Suppressor macrophage treated with lipopolysaccharide for 1 hour (primary cell): ENCODE results near the gene BAG3.
A peak's percentile ranks its signal among the peaks of the same experiment; 100 is the strongest.

Experiments used
- DNase-seq, 3 donors: peaks; one replicate each; pipeline ENCODE4 v3.0.0-alpha.2; 2020 to 2022

Gene BAG3

DNA sequence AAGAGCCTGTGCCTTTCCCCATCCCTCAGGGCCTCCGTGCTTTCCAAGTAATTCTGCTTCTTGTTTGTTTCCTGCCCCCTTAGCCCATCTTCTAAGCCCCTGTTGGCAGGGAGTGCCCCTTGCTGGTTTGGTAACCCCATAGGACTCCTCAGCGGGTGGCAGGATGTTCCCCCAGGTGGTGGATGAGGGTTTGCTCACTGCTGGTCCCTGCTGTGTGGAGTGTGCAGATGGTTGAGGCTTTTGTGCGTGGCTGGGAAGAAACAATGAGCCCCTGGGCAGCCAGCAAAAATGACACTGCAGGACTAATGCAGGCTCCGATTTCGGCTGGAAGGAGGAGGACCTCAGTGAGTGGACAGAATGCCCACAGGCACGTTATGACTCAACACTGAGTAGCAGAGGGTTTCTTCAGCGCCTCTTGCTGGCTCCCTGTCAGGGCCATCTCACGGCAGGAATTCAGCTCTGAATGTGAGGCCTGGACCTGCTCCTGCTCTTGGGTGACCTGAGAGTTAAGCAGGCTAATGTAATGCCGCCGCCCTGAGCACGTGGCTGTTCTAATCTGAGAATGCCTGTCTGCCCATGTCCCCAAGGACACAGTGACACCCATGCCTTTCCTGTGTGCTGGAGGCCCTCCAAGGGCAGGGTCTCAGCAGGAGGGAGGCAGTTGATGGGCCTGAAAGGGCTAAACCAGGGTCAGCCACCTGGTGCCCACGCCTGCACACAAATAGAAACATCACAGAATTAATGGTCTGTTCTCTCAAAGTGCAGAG lies 16.6 kb downstream of the BAG3 start:
- peak in 2 of 3 donors; percentile 26 to 51 for DNase-seq

DNA sequence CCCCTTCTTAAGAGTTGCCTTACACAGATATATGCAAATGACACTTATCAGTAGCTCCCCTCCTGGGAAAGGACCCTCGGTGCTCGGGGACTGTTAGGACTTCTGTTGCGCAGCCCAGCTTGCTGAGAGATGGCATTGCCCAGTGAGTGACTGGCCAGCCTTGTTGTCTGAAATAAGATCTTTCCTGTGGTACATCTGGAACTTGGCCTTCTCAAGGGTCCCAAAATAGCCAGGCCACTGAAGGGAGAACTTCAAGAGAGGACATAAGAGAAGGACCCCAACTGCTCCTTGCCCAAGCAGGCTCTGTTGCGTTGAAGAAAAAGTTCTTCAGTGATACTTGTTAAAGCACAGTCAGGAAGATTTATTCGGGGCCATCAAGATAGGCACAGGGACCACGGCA lies 17.3 kb downstream of the BAG3 start:
- no peak for DNase-seq

DNA sequence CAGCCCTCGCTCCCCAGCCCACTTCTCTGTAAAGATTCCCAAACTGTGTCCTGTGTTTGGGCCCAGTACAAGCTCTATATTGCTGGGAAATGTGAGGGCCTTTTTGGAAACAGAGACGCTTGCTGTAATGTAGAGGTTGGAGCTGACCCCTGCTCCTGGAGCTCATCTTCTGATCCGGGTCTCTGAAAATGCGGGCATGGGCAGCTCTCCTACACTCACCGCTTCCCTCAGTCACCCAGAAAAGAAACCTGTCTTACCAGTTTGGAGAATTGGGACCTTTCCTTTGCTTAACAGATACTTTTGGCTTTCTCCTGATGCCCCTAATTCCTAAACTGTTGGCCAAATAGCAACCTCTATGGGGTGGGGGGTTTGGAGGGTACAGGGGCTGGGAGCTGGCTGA lies 18.2 kb downstream of the BAG3 start:
- no peak for DNase-seq

DNA sequence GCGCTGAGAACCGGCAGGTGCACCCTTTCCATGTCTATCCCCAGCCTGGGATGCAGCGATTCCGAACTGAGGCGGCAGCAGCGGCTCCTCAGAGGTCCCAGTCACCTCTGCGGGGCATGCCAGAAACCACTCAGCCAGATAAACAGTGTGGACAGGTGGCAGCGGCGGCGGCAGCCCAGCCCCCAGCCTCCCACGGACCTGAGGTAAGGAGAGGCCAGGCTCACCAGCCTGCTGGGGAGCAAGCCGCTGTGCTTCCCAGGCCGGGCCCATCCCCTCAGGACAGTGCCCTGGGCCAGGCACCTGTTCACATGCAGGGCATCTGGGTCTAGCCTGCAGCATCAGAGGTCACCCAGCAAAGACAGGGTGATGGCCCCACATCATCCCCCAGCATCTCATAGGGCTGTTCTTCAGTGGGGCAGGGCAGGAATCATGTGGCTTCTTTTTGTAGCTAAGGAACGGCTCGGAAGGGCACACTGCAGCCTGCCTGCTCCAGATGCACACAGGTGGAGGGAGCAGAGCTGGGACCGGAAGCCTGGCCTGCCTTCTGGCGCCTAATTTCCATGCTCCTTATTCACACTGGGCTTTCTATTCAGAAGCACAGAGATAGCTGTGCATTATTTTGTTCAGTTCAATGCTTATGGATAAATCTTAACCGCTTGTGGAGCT lies 18.9 kb downstream of the BAG3 start:
- no peak for DNase-seq

DNA sequence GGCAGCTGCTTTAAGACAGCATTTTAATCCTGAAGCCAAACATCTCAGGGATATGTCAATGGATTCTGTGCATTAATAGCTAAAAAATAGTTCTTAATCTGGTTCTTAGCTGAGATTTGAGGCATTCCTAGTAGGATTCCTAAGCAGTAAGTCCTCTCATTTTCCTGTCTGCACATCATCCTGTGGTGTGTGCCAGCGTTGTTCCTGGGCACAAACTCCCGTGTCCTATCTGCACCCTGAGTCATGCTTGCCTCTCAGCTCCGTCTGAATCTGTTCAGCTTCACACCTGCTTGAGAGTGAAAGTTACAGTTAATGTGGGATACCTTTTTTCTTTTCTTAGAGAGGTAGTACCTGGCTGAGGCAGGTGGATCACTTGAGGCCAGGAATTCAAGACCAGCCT lies 19.5 kb downstream of the BAG3 start:
- DNase-seq, result no peak

DNA sequence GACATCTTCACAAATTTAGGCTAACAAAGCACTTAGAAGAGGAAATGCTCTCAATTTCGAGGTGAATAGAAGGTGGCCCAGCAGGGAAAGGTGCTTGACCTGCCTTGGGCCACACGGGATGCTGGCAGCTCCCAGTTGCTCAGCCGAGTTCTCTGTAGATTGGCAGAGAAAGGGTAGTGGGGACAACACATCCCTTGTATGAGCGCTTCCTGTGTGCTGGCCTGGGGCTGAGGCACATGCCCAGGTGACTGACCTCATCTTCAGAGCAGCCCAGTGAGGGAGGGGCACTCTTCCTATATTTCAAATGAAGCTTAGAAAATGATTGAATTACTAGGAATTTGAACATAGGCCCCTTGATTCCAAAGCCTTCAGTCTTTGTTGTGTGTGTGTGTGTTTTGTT lies 20.2 kb downstream of the BAG3 start:
- no peak for DNase-seq

DNA sequence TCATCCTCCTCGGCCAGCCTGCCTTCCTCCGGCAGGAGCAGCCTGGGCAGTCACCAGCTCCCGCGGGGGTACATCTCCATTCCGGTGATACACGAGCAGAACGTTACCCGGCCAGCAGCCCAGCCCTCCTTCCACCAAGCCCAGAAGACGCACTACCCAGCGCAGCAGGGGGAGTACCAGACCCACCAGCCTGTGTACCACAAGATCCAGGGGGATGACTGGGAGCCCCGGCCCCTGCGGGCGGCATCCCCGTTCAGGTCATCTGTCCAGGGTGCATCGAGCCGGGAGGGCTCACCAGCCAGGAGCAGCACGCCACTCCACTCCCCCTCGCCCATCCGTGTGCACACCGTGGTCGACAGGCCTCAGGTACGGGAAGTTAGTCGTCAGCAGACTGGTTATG lies 21.1 kb downstream of the BAG3 start:
- no peak for DNase-seq

DNA sequence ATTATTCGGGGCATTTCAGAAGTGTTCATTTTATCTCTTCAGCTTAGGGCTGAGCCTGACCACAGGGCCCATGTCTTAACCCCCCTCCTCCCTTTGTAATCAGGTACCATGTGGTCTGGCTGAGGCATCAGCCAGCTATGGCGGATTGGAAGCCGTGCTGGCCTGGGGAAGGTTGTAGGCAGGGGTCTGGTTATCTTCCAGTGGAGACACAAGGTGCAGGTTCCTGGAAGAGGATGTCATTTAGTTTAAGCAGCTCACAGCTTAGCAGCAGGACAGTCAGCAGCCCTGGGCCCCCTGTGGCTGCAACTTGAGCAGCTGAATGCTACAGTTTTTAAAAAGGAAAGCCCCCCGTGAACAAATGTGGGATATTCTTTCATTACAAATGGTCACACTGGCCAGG lies 22.1 kb downstream of the BAG3 start:
- DNase-seq, result no peak

DNA sequence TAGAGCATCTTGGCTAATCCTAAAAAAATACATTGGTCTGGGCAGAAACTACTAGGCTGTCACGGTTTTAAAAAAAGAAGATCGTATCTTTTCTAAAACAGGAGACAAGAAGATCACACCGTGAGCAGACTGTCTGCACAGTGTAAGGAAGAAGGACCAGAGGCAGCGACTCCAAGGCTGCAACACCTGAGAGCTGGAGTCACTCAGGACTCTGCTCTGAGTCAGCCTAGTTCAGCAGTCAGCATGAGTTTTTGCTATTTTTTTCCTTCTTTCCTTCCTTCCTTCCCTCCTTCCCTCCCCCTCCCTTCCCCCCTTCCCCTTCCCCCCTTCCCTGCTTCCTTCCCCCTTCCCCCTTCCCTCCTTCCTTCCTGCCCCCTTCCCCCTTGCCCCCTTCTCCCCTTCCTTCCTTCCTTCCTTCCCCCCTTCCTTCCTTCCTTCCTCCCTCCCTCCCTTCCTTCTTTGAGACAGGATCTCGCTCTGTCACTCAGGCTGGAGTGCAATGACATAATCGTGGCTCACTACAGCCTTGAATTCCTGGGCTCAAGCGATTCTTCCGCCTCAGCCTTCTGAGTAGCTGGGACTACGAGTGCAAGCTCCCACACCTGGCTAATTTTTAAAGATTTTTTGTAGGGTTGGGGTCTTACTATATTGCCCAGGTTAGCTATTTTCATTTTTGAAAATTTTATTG lies 24.4 kb downstream of the BAG3 start:
- DNase-seq, result no peak

DNA sequence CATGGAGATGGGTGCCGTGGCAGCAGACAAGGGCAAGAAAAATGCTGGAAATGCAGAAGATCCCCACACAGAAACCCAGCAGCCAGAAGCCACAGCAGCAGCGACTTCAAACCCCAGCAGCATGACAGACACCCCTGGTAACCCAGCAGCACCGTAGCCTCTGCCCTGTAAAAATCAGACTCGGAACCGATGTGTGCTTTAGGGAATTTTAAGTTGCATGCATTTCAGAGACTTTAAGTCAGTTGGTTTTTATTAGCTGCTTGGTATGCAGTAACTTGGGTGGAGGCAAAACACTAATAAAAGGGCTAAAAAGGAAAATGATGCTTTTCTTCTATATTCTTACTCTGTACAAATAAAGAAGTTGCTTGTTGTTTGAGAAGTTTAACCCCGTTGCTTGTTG lies 25.9 kb downstream of the BAG3 start:
- no peak for DNase-seq

DNA sequence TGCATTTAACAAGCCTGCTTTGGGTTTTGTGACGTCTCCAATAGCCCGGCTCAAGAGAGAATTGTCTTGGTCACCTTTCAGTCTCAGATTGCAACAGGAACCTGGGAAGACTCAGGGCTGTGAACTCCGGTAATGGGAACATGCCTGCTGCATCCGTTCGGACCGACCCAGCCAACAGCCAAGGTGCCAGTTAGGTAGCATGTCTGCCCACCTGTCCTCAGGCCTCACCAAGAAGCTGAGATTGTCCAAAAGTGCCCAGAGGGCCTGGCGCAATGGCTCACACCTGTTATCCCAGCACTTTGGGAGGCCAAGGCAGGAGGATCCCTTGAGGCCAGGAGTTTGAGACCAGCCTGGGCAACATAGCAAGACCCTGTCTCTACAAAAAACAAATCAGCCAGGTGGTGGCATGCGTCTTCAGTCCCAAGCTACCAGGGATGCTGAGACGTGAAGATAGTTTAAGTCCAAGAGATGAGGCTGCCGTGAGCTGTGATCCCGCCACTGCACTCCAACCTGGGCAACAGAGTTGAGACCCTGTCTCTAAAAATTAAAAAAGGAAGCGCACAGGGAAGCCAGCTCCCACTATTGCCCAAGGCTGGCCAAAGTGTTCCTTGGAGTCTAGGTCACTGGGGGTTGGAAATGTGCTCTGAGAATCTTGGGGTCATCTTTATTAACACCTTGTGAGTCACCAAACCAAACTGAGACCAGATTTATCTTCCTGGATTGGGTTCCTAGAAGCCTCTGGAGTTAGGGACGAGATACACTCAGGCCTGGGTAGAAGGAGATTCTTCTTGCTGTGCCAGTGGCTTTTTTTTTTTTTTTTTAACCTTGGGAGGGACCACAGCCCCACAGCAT lies 26.9 kb downstream of the BAG3 start:
- no peak for DNase-seq

DNA sequence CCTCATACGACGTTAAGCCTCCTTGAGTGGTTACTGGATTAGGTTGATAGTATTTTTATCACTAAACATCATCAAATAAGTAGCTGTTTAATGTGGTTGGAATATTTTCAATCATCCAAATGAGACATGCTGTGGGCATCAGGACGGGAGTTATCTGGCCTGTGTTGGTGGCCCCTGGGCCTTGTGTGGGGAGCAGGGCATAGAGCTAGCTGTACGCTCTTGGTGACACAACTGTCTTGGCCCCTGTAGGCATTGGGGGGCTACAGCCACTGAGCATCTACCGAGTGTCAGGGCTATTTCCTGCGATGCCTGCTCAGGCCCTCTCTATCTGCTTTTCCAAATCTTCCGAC lies 28.3 kb downstream of the BAG3 start:
- no peak for DNase-seq

DNA sequence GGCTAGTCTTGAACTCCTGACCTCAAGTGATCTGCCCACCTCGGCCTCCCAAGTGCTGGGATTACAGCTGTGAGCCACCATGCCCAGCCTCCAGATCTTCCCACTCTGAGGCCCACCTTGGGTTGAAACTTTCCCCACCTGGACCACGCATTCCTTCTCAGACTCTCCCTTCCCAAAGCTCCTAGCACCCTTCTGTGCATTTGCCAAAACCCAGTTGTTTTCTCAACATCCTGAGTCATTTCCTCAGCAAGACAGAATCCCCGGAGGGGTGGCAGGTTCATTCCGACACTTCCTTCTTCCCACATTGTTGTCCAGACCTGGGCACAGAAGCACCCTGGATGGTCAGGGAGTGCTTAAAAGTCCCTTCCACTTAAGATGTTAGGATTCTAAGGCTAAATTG lies 28.9 kb downstream of the BAG3 start:
- DNase-seq, result peak; percentile 79 to 84 (median 80)

DNA sequence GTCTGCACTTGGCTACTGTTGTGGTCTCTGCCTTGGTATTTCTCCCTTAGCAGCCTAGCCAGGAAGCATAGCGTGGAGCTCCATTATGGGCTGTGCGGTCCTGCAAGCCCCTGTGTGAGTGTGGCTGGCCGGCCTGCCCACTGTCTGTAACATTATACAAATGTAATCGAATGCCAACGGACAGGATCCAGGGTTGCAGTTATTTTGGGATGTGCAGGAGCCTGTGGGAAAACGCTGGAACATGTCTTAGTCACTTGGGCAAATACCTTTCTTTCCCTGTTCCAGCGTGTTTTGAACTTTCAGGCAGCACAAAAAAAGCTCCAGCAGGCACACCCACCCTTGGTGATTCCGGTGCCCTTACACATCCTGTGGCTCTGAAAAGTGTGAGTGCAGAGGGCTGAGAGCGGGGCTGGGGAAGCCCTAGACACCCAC lies 29.5 kb downstream of the BAG3 start:
- peak in 2 of 3 donors; percentile 34 to 49 for DNase-seq

DNA sequence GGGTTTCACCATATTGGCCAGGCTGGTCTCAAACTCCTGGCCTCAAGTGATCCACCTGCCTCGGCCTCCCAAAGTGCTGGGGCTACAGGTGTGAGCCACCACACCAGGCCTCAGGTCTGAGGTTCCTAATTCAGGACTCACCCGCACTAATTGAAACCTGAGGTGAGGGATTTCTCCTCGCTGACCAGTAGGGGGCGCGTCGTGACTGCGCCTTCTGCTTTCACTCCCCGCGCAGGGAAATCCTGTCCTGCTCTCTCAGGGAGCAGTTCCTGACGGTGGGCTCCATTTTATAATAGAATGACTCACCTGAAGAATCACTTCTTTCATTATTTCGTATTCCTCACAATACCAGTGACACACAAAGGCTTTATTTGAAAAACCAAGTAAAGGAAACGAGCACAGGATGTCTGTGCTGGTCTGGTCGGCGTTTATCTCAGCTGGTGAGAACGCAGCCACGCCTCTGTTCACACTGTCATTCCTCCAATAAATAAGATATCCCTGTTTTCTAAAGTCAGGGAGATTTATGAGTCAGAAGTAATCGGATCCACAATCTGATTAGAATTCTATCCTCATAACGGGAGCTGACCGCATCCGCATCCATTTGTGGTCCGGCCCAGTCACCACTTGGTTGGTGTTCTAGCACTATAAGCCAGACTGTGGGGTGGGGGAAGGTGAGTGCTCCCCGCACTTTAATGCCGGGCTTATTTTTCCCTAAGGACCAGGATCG lies 35.4 kb downstream of the BAG3 start:
- peak; percentile 91 to 95 (median 94) for DNase-seq

DNA sequence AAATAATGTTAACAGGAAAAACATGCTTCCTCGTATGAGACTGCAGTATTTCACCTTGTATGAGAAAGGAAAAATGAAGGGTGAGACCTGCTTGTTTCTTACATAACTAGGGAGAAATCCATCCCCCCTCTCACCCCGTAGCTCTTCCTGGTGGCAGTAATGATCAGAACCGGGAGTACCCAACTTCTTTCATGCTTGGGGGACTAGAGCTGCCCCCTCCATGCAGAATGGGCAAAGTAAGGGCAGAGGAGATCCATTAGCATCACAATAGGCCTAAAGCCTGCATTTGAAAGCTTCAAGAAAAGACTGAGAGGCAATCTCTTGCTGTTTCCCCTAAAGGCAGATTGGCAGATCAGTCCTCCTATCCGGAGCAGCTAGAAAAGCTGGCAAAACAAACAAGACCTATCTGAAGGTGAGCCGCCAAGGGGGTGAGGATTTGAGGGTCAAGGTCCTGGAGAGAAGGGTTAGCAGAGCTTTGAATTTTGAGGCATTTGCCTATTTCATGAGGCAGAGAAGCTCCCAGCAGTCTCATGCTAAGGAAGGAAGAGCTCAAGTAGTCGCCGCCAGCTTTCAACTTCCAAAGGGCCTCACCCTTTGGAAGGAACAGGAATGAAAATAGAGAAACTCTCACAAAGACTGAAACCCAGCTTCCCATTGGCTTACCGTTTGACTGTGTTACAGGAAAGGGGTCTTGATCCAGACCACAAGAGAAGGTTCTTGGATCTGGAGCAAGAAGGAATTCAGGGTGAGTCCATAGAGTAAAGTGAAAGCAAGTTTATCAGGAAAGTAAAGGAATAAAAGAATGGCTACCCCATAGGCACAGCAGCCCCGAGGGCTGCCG lies 36.2 kb downstream of the BAG3 start:
- no peak for DNase-seq

DNA sequence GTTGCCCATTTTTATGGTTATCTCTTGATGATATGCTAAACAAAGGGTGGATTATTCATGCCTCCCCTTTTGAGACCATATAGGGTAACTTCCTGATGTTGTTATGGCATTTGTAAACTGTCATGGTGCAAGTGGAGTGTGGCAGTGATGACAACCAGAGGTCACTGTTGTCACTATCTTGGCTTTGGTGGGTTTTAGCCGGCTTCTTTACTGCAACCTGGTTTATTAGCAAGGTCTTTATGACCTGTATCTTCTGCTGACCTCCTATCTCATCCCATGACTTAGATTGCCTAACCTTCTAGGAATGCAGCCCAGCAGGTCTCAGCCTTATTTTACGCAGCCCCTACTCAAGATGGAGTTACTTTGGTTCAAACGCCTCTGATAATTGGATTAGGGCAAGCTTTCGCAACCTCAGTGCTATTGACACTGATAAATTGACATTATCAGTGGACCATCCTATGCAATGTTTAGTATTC lies 36.9 kb downstream of the BAG3 start:
- no peak for DNase-seq

DNA sequence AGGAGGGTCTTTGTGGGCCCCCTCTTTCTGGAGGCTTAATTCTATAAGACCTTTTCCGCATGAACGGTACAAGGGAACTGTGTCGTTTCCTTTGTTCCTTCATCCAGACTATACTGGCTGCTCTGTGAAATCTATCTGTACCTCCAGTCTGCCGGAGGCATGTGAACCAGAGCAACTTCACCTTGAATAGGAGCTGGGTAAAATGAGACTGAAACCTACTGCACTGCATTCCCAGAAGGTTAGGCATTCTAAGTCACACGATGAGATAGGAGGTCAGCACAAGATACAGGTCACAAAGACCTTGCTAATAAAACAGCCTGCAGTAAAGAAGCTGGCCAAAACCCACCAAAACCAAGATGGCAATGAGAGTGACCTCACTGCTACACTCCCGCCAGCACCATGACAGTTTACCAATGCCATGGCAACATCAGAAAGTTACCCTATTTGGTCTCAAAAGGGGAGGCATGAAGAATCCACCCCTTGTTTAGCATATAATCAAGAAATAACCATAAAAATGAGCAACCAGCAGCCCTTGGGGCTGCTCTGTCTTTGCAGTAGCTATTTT lies 37.9 kb downstream of the BAG3 start:
- no peak for DNase-seq

DNA sequence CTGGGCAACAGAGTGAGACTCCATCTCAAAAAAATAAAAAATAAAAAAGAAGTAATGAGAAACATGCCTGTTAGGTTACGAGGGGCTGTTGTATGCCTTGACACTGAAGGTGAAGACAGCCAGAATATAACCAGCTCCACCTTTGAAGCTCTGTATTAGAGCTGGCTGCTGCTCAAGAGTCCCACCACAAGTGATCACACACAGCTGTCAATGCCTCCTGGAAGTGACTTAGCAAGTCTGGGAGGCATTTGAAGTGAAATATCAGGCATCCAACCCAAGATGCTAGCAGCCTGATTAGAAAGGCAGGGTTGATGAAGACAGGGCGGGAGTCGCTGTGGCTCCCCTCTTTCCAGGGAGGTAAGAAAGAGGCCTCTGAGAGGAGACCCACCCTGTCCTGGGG lies 40.5 kb downstream of the BAG3 start:
- no peak for DNase-seq

DNA sequence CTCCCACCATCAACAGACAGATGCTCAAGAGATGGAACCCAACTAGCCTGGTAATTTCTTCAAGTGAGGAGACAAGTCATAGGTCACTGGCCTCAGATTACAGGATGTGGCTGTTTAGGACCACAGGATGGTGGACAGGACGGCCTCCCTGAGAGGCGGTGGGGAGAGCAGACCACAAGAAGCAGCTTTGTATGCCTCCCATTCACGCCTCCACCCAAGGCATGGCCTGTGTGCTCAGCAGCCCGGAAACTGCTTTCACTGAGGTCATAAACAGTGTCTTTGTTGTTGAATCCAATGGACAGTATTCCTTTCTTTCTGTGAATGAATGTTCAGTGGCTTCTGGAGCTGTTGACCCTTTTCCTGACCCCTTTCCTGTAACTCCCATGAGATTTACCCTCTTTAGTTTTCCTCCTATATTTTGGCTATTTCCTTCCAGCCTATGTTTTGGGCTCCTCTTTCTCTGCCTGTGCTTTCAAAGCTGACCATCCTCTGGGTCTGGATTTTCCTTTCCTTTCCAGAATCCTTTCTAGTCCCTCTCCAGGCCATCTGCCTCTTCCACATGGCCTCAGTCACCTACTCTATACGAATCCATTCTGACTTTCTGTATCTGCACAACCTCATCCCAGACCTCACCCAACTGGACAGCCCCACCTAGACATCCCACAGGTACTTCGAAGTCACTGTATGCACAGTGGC lies 42.2 kb downstream of the BAG3 start:
- no peak for DNase-seq
